Activated naive CD4-positive, alpha-beta T cell treated with anti-CD3 and anti-CD28 coated beads, Interleukin-2, amount 50 U/mL, for 16 hours (primary cell): ENCODE results near the gene EHD4.

Experiments
- DNase-seq: peaks from one replicate; pipeline ENCODE4 v3.0.0-alpha.2; 2020

The EHD4 gene

GRCh38 chr15:41915255-41915994 lies 56.9 kb downstream of the EHD4 start:
- no peak for DNase-seq

DNA sequence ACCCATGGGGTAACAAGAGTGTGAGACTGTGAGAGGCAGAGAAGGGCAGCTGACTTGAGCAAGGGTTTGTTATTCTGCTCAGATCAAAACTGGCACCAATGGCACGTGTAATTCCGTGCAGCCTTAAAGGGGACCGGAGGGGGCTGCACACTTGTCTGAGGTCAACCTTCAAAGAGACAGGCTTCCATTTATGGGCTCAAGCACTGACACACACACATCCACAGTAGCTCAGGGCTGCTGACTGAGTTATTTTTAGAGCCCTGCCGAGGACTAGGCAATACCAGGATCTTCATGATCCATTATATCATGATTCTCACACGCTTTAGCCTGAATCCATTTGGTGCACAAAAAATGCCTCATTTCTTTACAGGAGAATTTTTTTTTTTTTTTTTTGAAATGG lies 57.9 kb downstream of the EHD4 start:
- no peak for DNase-seq

- no peak for DNase-seq
Measured at GRCh38 chr15:41913256-41913655, 59.1 kb downstream of the EHD4 start.

DNA sequence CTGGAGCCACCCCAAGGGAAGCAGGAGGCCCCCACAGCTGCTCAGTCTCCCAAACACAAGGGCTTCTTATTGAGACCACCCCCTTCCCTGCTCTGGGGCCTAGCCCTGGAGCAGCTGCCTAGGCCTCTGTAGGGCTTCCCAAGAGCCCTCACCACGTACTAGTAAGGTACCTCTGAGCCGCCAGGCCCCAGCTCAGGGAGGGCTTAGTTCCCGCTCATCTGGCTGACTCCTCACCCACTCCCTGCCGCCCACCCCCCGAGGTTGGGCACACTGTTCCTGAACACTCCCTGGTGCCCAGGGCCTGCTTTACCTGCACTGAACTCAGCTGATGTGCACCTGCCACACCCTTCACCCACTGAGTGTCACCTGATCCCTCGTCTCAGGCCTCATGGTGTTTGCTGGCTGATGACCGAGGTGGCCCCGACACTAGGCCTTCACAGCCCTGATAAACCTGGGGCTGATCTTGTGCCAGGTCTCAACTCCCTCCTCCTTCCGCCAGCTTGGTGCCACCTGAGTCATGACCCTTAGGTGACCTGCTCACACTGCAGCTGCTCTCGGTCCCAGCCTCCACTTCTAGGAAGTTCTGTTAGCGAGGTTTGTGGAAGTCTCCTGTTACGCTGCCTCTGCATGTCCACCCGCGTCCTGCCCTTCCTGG lies 60.5 kb downstream of the EHD4 start:
- no peak for DNase-seq

DNA sequence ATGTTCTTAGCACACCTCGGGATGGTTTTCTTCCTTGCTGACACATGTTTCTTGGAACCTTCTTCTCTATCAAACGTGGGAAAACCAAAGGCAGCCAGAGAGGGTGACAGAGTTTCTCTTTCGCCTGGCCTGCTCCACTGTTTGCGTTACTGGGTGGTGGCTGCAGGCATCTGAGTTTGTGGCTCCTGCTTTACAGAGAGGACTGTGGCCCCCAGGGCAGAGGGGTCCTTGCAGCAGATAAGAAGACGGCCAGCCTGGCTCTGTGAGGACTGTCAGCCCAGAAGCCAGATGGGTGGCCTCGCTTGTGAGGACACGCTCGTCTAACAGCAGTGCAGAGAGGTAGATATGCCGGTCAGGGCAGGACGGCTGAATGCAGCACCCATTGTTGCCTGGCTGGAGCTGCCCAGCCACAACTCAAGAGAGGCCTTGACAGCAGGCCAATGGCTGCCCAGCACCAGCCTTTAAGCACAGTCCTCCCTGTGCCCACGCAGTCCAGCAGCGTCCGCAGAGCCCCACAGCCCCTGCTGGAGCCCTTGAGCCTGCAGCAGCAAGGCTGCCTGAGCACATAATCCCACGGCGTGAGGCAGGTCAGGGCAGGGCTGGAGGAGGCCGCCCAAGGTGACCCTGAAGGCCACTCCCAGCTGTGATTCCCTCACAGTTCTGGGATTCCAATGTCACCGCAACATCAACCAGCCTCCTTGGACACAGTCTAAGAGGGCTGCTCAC lies 63.5 kb downstream of the EHD4 start:
- no peak for DNase-seq

- DNase-seq = no peak
Measured at GRCh38 chr15:41907141-41907540, 65.2 kb downstream of the EHD4 start.

- no peak for DNase-seq
Measured at GRCh38 chr15:41906608-41907007, 65.7 kb downstream of the EHD4 start.

DNA sequence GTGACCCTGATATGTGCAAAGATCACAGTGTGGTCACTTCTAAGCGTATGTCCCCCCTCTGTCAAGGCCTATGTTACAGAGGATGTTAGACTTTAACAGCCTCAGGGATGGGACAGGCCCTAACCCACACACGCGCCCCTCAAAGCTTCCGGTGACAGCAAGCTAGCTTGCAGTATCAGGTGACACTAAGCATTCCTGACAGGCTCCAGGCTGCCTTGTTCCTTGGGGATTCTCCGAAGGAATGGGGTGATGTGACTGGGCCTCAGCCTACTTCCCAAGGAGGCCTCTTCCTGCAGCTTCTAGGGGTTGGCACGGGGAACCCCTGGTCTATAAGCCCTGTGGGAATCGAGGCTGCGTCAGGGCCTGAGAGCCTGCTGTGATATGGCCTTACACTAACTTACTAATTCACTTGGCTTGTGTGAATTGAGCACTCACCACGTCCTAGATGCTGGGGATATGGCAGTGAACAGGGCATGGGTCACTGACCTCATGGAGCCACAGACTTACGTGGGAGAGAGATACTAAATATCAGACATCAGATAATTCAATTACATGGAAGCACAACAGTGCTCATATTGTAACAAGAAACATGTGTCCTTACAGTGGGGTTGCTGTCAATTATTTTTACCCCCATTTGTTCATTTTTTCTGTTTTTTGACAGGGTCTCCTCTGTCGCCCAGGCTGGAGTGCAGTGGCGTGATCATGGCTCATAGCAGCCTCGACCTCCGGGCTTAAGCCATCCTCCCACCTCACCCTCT lies 67.1 kb downstream of the EHD4 start:
- DNase-seq = no peak

GRCh38 chr15:41904541-41905005 lies 67.8 kb downstream of the EHD4 start:
- peak; percentile 63 for DNase-seq

DNA sequence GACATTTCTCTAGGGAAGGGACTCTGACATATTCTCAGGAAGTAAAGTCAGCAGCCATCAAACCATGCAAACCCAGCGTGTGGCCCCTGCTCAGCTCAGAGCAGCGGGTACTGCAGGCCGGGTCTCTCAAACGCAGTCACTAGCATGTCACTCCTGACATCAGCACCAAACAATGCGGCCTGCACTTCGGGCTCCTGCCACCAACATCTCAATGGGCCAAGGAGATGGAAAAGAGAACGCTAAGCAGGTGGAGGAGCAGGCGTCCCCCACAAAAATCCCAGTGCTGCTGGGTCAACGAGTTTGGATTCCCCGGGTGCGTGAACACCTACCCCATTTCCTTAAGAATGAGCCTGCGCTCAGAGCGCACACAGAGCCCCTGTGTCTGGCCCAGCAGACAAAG lies 68.6 kb downstream of the EHD4 start:
- no peak for DNase-seq

GRCh38 chr15:41901431-41901830 lies 70.9 kb downstream of the EHD4 start:
- no peak for DNase-seq

DNA sequence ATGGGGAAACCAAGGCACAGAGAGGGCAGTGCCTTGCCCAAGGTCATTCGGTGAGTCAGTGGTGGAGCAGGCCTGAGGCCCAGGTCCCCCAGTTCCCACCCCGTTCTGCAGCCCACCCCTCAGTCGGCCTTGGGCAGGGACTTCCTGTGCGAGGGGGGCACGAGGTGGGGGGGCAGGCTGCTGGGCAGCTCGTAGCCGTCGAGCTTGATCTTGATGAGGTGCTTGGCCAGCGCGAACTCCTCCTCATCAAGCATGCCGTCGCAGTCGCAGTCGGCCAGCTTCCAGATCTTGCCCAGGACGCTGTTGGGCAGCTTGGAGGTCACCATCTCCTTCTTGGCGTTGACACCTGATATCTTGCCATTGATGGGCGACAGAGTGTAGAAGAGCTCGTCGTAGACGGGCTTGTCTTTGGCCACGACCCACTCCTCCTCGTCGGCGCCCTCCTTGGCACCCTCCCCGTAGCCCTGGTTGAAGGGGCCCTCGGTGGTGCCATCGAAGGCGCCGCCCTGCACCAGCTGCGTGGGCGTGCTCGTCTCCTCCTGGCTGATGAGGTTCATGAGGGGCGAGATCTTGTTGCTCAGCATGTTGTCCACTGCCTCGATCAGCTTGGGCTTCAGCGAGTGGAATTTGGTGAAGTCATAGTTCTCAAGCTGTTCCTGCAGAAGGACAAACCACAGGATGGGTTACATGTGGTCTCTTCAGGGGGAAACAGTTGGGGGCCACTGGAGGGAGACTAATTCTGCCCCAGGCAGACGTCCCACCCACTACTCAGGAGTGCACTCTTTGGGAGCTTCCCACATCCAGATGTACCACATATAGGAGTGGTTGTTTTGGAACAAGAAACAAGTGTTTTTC lies 71.6 kb downstream of the EHD4 start:
- no peak for DNase-seq

GRCh38 chr15:41899854-41900442 lies 72.4 kb downstream of the EHD4 start:
- DNase-seq = no peak

DNA sequence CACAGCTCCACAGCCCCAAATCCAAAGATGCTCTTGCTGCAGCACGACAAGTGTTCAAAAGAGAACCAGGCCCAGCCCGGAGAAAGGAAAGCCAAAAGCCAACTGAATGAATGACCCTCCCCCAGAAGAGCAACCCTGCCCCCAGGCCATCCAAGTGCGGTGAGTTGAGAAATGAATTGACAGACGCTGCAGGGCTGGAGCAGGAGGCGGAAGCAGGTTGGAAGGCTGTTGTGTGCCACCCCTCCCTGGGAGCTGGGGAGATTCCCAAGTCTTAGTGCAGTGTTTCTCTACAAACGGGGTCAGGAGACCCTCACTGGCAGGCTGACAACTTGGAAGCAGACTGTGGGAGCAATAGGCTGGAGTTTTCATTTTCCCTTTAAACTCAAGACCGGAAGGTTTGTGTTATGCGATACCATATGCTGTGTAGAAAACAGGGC lies 75.0 kb downstream of the EHD4 start:
- DNase-seq = no peak

DNA sequence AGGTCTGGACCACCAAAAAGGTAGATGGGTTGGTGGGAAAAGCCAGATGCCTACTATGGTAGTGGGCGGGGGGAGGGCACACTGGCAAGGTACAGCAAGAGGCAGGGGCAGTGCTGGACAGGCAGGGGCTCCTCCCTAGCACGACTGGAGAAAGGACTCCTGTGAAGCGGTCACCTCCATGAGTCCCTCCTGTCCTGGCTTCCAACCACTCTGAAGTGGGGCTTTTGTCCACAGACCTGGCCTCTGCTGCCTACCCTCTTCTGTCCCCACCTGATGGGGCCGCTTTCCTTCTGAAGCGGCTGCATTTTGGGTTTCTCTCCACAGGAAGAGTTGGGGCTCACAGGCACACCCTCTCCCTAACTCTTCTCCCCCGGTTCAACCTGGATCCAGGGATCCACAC lies 75.8 kb downstream of the EHD4 start:
- no peak for DNase-seq

GRCh38 chr15:41895957-41896356 lies 76.4 kb downstream of the EHD4 start:
- no peak for DNase-seq

GRCh38 chr15:41895491-41895890 lies 76.9 kb downstream of the EHD4 start:
- no peak for DNase-seq

DNA sequence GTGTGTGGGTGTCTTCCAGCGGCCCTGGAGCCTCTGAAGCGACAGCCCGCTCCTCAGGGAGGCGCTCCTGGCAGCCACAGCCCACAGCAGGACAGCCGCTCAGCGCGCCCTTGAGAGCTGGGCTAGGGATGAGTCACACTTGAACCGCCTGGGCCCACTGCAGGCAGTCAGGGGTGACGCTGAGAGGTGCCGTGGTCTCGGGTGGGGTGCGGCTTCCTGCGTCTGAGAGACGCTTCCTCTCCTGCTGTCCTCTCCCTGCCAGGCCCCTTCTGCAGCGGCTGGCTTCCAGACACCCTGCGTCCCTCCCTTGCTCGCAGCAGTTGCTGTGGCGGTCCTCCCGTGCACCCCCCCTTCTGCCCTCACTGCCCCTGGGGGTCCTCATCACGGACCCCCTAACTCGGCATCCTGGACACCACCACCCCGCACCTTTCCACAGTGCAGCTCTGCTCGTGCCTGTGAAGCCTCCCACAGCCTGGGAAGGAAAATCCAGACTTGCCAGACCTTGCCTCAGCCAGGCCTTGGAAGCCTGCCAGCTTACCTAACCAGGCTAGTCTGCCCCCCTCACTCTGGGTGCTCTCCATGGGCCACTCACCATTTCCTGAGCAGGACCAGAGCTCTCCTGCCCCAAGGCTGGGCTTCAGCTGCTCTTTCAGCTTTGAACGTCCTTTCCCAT lies 77.4 kb downstream of the EHD4 start:
- peak; percentile 68 for DNase-seq

DNA sequence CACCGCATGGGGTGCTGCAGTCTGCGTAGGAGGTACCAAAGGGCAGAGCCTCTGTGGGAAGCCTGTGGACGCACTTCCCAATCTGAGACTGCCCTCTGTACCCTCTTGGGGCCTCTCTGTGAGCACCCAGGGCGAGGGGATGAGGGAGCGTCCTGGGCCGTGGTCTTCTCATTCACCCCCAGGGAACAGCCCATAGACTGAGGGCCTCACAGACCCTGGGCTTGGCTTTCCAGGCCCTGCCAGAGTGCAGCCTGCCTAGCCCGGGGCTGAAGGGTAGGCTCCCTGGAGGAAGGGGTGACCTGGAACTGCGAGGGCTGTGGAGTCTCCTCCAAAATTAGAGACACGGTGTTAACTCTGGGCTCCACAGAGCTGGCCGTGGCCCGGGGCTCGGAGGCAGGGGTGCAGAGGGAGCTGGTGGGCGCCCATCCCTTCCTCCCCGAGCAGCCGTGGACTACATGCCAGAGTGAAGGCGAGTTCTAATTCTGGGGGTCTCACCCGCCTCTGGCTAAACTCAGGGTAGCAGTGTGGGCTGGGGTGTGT lies 78.0 kb downstream of the EHD4 start:
- no peak for DNase-seq

DNA sequence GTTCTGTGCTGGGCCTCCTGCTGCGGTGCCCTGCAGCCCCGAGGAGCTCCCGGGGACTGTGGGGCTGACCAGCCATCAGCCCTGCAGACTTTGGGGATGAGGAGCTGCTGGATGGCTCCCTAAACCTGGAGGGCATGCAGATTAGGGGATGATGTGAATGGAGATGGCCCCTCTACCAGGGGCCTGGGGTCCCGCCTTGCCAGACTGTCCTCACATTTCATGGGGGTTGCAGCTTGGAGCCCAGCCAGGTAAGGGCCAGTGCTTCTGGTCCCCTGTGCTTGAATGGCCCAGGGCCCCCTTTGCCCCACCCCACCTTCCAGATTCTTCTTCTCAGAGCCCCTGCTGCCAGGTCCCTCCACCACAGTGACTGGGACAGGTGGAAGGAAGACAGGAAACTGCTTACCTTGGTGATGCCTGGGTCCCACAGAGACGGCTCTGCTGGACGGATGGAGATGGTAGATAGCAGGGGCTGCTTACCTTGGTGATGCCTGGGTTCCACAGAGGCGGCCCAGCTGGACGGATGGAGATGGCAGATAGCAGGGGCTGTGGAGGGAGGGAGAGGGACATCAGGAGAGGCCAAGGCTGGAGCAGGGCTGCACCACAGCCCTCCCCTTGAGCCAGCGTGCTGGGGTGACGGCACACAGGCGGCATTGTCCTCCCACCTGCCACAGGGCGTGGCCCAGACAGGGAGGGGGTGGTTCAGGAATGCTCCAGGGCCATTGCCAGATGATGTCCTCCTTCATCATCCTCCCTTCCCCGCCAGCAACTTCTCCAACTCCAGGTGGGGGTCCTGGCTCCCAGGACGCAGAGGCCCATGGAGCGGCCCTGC lies 78.7 kb downstream of the EHD4 start, which contains the start of gene SPTBN5:
TSS of gene SPTBN5 (minus strand) at position 632 of the 829 bp plus-strand sequence. CDS start at position 76, 556 bp downstream.
- DNase-seq = no peak
